Measurements from ENCODE around the gene PGAM2. TPM values are rescaled to one million over a fixed set of nuclear protein-coding genes. Genes with fewer than 3 reads are reported as not detected.

PGAM2 gene
- total and polyA plus RNA-seq, 2 of the 13 experiments (the other 11 are each of a cell fraction or from before 2014, with no cell fraction given) = 0.22 TPM; not detected in 1

DNA sequence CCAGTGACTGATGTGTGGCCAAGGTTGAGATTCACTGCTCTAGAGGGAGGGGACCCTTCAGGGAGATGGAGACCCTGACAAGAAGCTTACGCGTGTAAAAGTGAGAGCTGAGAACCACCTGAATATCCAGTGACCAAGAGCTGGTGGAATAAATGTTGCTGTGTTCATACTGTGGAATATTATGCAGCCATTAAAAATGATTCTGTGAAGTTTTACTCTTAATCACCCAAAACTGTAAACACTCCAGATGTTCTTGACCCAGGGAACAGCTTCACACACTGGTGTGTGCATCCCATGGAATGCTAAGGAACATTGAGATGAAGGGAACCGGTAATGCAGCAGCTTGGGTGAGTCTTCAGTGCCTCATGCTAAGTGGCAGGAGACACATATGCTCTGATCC is 21.3 kb upstream of the PGAM2 start:
- H3K4me1 ChIP-seq (ENCODE audit: insufficient read depth, low read length) = peaks cover 31% of the 10 kb centered on the region
- in situ Hi-C loops (cut with HindIII; ENCODE audit: extremely low pct_ligation_motif_present, low pct_unique_long_range_greater_than_20kb) (no loop called here), intact Hi-C loops (cut with micrococcal nuclease; ENCODE audit: unreplicated experiment) (no loop called here)
- H3K27me3 ChIP-seq (ENCODE audit: control insufficient read depth in 1 of 2, insufficient read depth in 2 of 2, low read length in 2 of 2) = peaks cover 0 to 14% of the 10 kb centered on the region in 2 experiments; a peak in 2 of 5 replicates
- H4K20me1 ChIP-seq (ENCODE audit: insufficient read depth, low read length) = no peaks in the 10 kb centered on the region
- no peaks in the 10 kb centered on the region for H3K79me2 ChIP-seq (ENCODE audit: insufficient read depth, low read length)
- H3K9me3 ChIP-seq (ENCODE audit: low read length) = no peaks in the 10 kb centered on the region
- FAIRE-seq = no peak
- H3K27ac ChIP-seq (ENCODE audit: extremely low read length, insufficient read depth, low read length) = no peak overlapping the region
- TF ChIP-seq SMAD1 (CRISPR knock-in tag; IDR thresholded peaks at IDR 0.05; ENCODE audit: borderline replicate concordance, low read depth) (no peak), ZNF343 (CRISPR knock-in tag; IDR thresholded peaks at IDR 0.05) (no peak), ZUFSP (CRISPR knock-in tag; IDR thresholded peaks at IDR 0.05; ENCODE audit: borderline replicate concordance) (no peak), HNRNPLL (IDR thresholded peaks at IDR 0.05; ENCODE audit: low read depth, low read length, poor library complexity, severe bottlenecking) (no peak), ZNF253 (CRISPR knock-in tag; IDR thresholded peaks at IDR 0.05; ENCODE audit: borderline replicate concordance) (no peak), ZNF337 (CRISPR knock-in tag; IDR thresholded peaks at IDR 0.05; ENCODE audit: borderline replicate concordance, low read depth) (no peak), ZSCAN31 (CRISPR knock-in tag; IDR thresholded peaks at IDR 0.05; ENCODE audit: low read depth) (no peak), SRF (IDR thresholded peaks at IDR 0.05; ENCODE audit: low read depth, low read length) (no peak), IRX3 (CRISPR knock-in tag; IDR thresholded peaks at IDR 0.05; ENCODE audit: borderline replicate concordance, low read depth) (no peak), KLF6 (CRISPR knock-in tag; IDR thresholded peaks at IDR 0.05) (no peak), KLF12 (CRISPR knock-in tag; IDR thresholded peaks at IDR 0.05; ENCODE audit: borderline replicate concordance) (no peak), FOXA1 (IDR thresholded peaks at IDR 0.05) (no peak), FOXA1 (CRISPR knock-in tag; IDR thresholded peaks at IDR 0.05) (no peak), FOXP1 (IDR thresholded peaks at IDR 0.05) (no peak), FOXP1 (CRISPR knock-in tag; IDR thresholded peaks at IDR 0.05) (no peak), NR3C1 (CRISPR knock-in tag; IDR thresholded peaks at IDR 0.05) (no peak)
- 95% methylated on average over 3 of the region's 3 CpGs for WGBS (ENCODE audit: low lambda C conversion rate)
- no peaks in the 10 kb centered on the region for H3K36me3 ChIP-seq (replicated peaks in 1 of 2; ENCODE audit: control insufficient read depth in 1 of 2, insufficient read depth in 2 of 2, low read length in 2 of 2)
- POLR2A ChIA-PET = no interaction called here
- H2AFZ ChIP-seq (ENCODE audit: low read length) = no peak overlapping the region
- no peak for ATAC-seq
- DNase-seq (ENCODE audit: low spot score) = no peak
- CTCF ChIA-PET (ENCODE audit: low intra/inter-chr PET ratio, low total read pairs) = no interaction called here
- no peak overlapping the region for H3K4me2 ChIP-seq (ENCODE audit: low read depth, low read length)
- no peak overlapping the region for H3K9ac ChIP-seq (ENCODE audit: insufficient read depth, low read depth, low read length)
- BruUV-seq (replicated peaks) = no TSS peak
- H3K4me3 ChIP-seq (replicated peaks in 1 of 3; ENCODE audit: insufficient read depth in 1 of 3, low read depth in 2 of 3, low read length in 3 of 3) = no peak overlapping the region

All from HepG2 (cell line).